NB4 (cell line): ENCODE data around the gene PDCD1LG2.

ENCODE experiments used
- CTCF ChIP-seq: IDR thresholded peaks from one replicate; pipeline ENCODE4 v1.5.1; 2012; ENCODE audit warnings: low read depth, low read length
- MYC ChIP-seq: IDR thresholded peaks from 2 replicates; pipeline ENCODE4 v1.6.1; 2011; ENCODE audit warnings: low read depth, low read length
- POLR2A ChIP-seq: IDR thresholded peaks from 2 replicates; pipeline ENCODE4 v1.6.1; 2011; ENCODE audit warnings: mild to moderate bottlenecking; ENCODE audit not compliant: insufficient read length; ENCODE audit errors: extremely low read depth
- TF ChIP-seq, protein P1 (sequence below): IDR thresholded peaks from 2 replicates; pipeline ENCODE4 v1.6.1; 2011; ENCODE audit warnings: low read depth, low read length

DNA sequence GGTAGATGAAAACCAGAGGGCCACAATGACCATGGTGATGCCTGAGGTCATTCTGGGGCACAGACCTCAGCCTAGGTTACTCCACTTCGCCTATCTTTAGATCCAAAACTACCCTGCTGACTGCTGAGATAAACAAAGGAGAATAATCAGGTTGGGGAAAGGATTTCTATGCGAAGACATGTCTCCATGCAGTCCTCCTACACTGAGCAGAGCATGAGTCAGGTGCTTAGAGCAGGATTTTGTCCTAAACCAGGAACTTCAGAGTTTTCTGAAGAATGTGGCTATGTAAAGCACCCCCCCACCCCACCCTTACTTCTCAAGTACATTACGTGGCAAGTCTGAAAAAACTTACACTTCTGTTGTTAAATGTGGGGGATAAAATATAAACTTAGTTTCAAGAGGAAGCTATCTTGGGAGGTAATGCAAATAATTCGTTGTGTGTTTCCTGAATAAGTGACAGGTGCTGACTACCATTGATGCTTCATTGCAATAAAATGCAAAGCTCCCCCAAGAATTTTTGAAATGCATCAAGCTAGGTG is 19.4 kb downstream of the PDCD1LG2 start:
- TF ChIP-seq CTCF (no peak), POLR2A (no peak), MYC (no peak)
- TF ChIP-seq, protein P1, sequence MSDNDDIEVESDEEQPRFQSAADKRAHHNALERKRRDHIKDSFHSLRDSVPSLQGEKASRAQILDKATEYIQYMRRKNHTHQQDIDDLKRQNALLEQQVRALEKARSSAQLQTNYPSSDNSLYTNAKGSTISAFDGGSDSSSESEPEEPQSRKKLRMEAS = no peak
